GM19324 (cell line): ENCODE results near the gene C1GALT1.
"Not testable (repeated sequence)": the region's sequence is repeated elsewhere in the genome, so short reads cannot be mapped to it uniquely, and the experiment has no call there.

Source experiments
- ATAC-seq: cut with Tn5 transposase; IDR thresholded peaks from one replicate; pipeline ENCODE4 v1.9.1; 2021; ENCODE audit warnings: mild to moderate bottlenecking, moderate library complexity; ENCODE audit not compliant: unreplicated experiment, low FRiP score

C1GALT1 gene

DNA sequence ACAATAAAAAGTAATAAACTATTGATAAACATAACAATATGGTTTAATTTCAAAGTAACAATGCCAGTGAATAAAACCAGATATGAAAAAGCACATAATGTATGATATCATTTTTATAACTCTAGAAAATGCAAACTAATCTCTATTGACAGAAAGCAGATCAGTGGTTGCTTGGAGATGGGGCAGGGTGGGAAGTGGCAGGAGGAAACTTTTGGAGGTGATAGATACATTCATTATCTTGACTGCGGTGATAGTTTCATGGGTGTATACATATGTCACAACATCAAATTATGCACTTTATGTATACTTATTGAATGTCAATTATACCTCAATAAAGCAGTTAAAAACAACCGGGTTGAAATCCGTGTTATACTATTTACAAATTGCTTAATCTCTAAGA, 16.0 kb upstream of the C1GALT1 start:
- no peak for ATAC-seq

DNA sequence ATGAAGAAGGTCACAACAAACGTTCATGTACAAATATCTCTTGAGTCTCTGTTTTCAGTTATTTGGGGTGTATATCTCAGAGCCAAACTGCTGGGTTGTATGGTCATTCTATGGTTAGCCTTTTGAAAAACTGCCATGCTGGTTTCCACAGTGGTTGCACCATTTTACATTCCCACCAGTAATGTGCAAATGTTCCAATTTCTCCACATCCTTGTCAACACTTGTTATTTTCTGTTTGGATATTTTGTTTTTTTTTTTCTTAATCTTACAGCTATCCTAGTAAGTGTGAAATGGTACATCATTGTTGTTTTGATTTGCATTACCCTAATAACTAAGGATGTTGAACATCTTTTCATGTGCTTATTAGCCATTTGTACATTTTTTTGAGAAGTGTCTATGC, 13.0 kb upstream of the C1GALT1 start:
- ATAC-seq: no peak

DNA sequence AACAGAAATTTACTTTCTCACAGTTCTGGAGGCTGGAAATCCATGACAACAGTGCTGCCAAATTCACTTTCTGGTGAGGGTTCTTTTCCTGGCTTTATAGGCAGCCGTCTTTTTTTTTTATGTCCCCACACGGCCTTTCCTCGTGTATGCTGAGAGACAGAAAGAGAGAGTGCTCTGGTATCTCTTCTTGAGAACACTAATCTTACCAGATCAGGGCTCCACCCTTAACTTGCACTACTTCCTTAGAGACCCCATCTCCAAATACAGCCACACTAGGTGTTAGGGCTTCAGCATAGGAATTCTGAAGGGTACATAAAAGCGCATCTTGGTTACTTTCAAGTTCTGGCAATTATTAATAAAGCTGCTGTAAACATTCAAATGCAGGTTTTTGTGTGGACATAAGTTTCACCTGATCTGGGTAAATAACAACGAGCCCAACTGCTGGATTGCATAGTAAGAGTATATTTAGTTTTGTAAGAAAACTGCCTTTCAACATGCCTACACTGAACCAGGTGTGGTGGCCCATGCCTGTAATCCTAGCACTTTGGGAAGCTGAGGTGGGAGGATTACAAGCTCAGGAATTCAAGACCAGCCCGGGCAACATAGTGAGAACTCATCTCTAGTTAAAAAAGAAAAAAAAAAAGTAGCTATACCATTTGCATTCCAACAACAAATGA, 8.2 kb upstream of the C1GALT1 start:
- no peak for ATAC-seq

DNA sequence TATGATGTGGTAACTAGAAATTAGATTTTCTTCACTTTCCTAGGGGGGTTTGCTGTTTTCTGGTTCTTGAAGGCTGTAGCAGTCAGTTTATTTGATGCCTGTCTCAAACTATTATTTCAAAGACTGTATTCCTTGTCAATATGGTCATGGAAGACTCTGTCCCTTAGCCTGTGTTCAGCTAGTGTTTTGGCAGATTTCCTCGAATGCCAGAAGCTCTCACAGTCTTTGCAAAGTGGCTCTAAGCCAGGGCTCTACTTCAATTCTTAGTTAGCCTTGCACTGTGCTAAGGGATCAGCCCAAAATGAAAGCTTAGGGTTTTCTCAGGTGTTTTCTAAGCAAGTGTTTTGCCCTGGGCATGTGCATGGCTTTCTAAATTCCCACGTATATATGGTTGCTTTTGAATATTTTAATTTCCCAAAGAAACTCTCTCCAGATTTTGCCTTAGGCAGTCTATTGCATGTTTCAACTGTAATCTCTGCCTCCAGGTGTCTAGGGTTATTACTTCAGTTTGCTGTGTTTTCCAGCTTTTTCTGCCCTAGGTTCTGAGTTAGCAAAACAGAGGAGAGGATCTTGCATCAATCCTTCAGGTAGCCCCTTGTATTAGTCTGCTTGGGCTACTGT, 7.2 kb upstream of the C1GALT1 start:
- ATAC-seq: no peak

DNA sequence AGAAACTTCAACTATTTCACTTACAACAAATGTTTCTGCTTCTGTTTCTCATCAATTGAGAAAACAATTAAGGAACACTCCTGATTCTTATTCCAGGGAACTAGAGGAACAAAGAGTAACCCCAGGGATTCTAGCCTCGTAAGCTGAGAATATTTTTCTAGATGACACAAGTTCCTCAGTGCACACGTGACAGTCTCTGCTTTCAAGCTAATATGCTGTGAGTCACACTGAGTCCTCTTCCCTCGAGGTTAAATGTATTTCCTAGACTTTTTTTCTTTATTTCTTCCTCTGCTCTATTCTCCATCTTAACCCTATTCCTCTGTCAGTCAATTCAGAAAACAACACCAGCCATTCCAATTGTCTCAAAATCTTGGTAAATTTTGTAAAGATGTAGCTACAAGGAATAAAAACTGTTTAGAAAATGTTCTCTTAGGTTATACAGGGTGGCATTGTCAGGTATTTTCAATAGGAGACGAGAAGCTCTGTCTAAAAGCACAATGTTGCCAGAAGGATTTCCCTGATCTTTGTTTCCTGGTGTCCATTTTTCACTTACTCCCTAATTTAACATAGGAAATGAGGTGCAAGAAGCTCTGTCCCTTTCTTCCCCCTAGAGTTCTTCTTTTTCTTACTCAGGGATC, 5.8 kb upstream of the C1GALT1 start:
- ATAC-seq: no peak

DNA sequence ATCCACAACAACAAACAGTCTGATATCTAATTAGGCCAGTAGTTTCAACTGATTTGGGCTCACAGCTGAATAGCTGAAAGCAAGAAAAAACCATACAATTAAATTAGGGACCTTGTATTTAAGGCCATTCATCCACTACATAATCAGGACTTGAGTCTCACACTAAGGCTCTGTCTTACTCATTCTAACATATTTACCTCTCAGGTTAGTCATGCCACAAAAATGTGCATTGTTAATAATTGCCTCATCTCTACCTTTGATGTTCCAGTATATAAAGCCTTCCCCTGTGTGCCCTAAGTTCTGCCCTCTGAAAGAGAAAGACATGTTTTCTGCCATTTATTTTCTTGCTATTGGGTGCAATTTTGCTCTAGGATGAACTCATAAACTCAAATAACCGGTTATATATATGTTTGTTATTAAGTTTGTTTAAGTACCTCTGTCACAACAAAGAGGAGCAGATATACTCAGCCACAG, 5.3 kb upstream of the C1GALT1 start:
- no peak for ATAC-seq

DNA sequence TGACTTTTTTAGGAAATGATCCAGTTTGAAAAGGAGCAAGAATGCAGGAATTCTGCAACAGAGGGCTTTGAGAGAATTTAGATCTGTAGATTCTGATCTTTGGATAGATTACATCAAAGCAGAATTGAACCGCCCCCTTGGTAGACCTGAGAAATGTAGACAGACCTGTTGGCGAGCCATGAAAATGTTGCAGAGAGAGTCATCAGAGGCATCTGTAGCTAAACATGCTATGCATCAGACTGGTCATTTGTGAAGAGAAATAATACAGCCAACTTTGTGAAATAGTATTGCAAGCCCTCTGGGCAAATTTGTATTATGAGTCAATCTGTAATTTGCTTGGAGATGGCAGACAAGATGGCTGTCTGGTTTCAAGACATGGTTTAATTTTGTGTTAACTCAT, 4.3 kb upstream of the C1GALT1 start:
- ATAC-seq: no peak

DNA sequence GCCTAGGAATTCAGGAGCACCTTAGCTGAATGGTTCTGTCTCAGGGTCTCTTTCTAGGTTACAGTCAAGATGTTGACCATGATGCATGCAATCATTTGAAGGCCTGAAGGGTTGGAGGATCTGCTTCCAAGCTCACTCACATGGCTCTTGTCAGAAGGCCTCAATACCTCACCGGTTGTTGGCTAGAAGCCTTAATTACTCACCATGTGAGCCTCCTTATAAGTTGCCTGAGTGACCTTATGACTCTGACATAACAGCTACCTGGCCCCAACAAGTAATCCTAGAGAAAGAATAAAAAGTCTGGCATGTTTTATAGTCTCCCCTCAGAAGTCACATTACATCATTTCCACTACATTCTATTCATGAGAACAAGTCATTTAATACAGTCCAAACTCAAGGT, 3.4 kb upstream of the C1GALT1 start:
- no peak for ATAC-seq

DNA sequence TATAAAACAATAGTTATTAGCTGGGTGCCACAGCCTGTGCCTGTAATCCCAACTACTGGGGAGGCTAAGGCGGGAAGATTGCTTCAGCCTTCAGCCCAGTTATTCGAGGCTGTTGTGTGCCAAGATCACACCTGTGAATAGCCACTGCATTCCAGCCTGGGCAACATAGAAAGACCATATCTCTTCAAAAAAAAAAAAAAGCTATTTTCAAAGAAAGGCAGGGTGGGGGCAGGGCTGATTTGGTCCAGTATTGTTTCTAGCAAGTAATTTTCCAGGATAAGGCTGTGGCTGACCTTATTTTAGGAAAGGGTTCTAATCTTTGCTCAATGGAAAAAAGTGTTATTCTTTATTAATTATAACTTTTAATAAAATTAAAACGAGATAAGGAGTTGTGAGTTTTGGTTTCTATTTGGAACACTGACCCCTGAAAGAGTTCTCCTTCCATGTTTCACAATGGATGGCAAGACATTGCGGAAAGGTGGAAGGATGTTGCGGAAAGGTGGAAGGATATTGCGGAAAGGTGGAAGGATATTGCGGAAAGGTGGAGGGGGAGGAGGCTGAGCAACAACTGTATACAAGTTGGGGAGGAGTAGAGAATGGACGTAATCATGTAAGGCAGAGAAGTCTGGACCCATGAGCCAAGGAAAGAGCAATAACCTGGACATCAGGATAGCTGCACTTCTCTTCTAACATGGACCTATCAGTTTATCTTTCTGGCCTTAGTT, 1.5 kb upstream of the C1GALT1 start:
- no peak for ATAC-seq

DNA sequence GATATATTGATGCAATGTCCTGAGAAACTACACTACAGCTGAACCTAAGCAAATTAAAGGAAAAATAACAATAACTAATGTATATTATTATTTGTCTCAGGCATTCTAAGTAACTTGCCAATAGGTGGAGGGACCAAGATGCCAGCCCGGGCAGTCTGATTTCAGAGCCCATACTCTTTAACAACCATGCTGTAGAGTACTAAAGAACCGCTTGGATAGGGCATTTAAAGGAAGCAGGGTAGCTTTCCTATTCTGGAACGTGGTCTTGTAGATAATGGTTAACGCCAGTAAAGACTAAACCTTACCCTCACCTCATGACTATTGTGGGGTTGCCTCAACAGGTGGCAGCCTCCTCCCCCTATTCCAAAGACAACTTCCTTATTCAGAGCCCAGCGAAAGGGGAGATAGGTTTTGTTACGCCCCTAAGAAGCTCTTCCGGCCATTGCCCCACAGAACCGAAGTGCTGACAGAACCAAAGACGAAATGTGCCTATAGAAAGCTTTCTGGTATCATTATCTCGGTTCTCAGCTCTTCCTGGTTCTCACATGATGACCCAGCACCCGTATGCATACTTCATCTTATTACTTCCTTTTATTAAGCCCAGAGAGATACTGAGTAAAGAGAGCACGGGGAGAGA, 707 bp upstream of the C1GALT1 start:
- peak; percentile 40 for ATAC-seq

DNA sequence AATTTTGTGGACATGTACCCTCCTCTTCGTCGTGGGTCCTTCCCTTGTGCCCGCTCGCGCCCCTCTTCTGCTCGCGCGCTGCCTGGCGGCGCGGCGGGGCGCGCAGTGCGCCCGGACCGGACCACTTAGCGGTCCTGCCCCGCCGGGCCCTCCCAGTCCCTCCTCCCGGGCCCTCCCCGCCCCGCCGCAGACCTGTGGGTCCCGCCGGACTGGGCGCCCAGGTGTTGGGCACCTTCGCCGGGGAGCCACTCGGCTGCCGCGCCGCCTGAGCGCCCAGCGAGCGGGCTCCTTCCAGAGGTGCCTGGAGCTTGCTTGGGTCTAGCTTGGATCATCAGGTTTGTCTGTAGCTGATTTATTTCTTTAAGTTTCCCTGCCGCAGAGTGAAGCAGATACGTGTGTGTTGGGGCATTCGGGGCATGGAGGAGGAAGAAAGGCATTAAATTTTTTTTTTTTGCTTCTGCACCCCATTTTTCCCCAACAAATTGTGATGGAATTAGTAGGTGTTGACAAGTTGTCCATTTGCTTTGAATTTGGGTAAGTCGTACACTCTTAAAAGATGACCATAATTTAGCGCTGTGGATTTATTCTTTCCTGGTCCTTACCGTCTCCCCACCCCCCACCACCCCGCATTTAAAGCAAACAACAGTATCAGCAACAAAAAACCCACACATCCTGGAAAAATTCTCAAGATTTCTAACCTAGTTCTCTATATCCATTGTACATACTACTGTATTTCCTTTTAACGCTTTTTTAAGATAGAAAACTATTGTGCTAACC, 905 bp downstream of the C1GALT1 start:
- peak; percentile 43 for ATAC-seq

DNA sequence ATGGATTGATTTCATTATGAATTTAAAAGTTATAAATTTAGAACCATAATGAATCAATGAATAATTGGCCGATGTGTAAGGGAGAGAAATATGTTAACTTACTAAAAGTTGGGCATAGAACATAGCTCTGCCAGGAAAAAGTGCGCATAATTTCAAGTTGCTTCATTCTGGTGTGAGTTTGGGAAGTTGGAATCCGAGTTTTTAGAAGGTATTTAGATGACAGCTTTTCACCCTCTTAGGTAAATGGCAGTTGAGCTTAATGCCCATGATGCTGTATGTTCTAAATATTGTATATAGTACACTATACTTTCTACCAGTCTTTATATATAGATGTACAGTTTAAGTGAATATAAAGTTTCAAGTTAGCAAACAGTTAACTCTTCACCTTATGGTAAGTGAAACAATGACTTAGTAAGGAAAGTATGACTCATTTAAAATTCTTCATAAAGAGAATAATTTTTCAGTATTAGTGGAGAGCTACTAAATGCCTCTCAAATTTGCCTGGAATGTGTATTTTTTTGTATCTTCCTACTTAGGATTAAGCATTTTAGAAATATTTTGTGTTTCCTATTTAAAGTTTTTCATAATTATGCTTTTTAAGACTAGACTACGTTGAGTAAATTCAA, 1.6 kb downstream of the C1GALT1 start:
- no peak for ATAC-seq

DNA sequence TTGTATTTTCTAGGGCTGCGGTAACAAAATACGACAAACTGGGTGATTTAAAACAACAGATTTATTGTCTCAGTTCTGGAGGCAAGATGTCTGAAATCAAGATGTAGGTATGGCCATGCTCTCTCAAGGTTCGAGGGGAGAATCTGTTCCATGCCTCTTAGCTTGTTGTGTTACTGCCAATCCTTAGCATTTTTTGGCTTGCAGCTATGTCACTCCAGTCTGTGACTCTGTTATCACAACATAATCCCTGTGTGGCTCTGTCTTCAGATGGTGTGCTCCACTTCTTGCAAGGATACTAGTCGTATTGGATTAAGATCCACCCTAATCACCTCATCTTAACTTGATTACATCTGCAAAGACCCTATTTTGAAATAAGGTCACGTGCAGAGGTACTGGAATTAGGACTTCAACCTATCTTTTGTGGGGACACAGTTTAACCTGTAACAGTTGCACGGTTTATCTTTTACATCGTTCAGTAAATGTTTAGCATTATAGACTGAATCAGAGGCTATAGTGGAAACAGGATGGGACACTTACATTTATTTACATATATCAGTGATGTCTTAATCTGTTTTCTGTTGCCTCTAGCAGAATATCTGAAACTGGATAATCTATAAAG, 3.1 kb downstream of the C1GALT1 start:
- no peak for ATAC-seq

DNA sequence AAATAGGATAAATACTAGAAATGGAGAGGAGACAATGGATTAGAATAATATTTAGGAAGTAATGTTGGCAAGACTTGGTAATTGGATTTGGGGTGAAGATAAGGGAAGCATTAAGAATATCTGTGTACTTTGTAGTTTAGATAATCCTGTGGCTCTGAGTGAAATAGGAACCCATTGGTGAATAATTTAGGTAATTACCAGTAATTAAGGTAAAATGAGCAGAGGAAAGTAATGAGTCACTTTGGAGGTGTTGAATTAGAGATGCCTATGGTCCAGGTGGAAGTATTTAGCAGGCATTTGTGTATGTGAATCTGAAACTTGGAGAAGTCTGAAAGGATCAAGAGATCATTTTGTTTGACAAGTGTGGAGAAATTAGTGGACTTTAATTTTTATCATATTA, 5.7 kb downstream of the C1GALT1 start:
- no peak for ATAC-seq

DNA sequence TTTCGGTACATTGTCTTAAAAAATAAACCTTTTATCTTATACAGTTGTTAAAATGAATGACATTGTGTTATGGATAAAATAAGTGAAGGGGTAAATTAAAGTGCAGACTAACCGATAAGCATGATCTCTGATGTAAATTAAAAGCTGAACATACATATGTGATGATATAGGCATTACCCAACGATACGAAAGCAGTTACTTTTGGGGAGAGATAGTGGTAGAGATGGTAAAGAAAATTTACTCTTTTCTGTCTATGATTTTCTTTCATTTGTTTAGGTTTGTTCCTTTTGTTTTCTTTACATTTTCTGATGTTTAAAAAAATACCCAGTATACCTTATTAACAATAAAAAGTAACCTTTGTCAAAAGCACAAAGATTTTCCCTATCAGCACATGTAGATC, 6.4 kb downstream of the C1GALT1 start:
- no peak for ATAC-seq

DNA sequence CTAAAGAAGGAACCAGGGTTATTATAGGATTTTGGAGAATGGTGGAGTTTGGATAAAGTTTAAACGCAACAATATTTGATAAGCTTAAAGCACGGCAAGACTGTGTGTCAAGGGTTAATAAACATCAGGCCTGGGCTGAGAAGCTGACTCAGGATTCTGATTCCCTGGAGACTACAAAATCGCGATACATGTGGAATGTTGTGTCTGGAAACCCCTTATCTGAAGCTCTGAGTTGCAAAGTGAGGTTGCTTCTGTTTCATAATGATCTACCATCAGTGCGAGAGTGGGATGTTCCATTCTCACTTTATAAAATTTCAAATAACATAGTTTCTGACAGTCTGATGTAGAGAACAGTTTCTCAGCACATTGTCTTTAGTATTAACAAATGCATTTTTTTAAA, 7.8 kb downstream of the C1GALT1 start:
- ATAC-seq: no peak

DNA sequence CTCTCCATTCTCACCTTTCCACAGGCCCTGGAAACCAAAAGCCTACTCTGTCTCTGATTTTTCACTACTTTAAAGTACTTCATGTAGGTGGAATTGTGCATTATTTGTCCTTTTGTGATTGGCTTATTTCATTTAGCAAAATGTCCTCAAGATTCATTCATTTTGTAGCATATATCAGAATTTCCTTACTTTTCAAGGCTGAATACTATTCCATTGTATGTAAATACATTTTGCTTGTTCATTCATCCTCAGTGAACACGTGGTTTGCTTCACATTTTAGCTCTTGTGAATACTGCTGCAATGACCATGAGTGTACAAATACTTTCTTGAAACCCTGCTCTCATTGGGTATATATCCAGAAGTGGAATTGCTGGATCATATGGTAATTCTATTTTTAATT, 8.8 kb downstream of the C1GALT1 start:
- ATAC-seq: no peak

DNA sequence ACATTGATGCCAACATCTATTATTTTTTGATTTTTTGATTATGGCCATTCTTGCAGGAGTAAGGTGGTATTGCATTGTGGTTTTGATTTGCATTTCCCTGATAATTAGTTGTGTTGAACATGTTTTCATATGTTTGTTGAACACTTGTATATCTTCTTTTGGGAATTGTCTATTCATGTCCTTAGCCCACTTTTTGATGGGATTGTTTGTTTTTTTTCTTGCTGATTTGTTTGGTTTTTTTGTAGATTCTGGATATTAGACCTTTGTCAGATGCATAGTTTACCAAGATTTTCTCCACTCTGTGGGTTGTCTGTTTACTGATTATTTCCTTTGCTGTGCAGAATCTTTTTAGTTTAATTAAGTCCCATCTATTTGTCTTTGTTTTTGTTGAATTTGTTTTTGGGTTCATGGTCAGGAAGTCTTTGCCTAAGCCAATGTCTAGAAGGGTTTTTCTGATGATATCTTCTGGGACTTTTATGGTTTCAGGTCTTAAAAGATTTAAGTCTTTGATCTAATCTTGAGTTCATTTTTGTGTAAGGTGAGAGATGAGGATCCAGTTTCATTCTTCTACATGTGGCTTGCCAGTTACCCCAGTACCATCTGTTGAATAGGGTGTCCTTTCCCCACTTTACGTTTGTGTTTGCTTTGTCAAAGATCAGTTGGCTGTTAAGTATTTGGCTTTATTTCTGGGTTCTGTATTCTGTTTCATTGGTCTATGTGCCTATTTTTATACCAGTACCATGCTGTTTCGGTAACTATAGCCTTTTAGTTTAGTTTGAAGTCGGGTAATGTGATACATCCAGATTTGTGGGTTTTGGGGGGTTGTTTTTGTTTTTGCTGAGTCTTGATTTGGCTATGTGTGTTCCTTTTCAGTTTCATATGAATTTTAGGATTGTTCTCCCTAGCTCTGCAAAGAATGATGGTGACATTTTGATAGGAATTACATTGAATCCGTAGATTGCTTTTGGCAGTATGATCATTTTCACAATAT, 10.7 kb downstream of the C1GALT1 start:
- ATAC-seq: not testable (repeated sequence)
